Activated CD8-positive, alpha-beta memory T cell treated with anti-CD3 and anti-CD28 coated beads for 1 hour (primary cell): ENCODE data around the gene IL16.
"Not testable (repeated sequence)": the region's sequence is repeated elsewhere in the genome, so short reads cannot be mapped to it uniquely, and the experiment has no call there.

ENCODE experiments used
- DNase-seq, 2 donors: peaks; one replicate each; pipeline ENCODE4 v3.0.0-alpha.2; 2020; ENCODE audit warnings: low read depth in 1 of 2; ENCODE audit errors: extremely low read depth in 1 of 2

Gene IL16

DNA sequence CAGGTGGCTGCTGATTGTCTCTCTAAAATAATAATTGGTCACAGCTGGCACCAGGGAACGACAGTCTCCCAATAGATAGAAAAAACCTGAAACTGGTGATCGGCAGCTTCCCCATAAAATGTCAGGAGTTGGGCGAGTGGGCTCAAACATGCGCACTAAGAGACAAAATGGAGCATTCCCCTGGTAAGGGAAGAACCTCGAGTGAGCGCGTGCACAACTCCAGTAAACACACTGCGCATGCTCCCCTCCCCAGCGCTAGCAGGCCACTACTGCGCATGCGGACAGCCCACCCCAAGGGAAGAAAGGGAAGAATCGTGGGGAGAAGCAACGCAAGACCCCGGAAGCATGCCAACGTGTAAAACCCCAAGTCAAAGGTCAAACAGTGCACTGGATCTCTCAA lies 134.9 kb downstream of the IL16 start:
- no peak for DNase-seq

DNA sequence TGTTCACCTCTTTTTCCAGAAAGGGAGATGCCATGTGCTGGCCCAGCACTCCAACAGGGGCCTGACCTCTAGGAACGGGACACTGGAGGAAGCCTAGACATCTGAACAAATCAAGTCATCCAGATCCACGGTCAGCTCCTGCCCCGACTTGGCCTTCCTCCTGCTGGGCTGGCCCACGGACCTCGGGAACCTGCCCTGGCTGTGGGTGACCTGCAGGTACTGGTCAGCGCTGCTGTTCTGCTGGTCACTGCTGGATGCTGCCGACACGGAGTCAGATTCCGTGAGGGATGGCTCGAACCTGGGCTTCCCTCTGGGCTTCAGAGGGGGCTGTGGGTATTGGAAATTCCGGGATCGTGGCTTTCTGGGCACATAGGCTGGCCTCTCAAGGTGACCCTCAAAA lies 135.6 kb downstream of the IL16 start:
- no peak for DNase-seq

DNA sequence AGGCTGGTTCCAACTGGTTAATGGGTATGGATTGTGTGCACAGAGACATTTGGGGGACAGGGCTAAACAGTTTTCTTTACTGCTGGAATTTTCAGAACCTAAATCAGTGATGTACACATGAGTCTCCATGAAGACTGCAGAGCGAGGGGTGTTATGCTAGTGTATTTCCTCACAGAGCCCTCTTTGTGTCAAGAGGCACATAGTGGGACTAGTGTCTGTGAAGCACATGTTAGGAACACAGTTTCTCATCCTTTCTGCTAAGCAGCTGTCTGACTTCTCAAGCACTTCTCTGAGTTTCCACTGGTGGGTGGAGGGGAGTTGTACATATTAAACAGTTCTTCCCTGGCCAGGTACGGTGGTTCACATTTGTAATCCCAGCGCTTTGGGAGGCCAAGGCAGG lies 136.7 kb downstream of the IL16 start:
- DNase-seq, result no peak

DNA sequence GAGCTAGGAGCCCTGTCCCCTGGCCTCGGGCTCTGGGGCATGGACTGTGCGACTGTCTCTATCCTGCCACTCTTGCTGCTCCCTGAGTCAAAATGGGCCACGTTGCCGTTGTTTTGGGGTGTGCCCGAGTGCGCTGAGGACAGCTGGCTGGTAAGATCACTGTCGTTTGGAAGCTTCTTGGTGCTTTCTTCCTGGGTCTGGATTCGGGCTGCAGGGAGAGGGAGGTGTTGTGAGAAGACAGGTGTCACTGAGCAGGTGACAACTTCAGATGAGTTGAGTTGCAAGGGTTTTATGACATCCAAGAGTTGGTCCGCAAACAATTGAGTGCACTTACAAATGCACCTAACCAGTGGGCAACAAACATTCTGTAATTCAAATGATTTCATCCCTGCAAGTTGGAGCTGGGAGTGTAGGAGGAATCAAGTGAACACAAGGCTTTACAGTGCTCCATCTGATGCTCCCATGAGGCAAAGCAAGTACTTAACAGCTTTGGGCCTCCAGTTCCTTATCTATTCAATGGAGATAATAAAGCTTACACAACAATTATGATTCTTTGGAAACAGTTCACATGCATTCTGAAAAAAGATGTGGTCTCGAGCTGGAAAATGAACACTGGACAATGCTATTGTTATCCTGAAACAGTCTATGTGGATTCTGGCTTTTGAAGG lies 138.2 kb downstream of the IL16 start:
- DNase-seq, result no peak

DNA sequence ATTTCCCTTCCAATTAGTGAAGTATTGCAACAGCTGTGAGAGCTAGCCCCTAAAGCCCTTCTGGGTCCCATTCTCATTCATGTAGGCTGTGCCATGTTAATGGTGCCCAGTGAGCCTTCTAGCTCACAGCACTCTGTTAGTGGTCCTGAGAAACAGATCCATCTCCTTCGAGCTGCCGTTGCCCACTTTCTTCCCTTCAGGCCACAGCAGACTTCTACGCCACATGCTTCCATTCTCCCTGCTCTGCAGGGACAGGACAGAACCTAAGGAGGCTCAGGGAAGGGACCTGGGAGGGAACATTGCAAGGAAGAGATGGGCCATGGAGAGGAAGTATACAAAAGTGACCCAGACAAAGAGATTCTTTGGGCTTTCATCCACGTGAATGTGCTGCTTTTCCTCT lies 139.0 kb downstream of the IL16 start:
- no peak for DNase-seq

DNA sequence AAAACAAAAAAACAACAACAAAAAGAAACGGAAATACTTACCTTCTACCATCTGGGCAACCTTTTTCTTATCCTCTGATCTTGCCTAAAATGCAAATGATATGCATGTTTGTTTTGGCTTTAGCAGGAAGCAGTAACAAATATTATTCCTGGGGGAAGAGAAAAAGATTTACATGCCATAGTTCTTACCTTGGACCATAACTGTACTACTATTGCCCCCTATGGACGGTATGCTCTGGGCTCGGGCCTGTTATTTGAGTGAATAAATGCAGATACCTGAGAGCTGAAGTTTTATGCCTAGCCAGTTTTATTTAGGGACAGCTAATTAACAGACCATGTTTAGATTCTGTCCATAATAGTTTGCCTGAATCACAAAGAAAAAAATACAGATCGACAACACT lies 139.9 kb downstream of the IL16 start:
- DNase-seq, result no peak

DNA sequence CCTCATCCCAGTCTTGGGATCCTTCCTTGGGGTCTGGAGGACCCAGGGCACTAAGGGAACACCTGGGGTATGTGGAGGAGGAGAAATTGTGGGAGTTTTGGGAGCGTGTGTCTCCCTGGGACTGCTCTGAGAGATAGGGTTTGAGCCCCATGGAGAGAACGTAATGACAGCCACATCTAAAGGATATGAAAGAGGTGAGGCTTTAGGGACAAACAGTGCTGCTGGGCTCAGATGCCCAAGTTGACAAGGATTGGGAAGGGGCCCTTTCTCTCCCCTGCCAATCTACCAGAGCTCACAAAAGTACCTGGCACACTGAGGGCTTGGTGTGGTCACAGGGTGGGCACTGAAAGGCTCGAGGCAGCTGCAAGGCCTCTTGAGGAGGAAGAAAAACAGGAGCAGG lies 140.6 kb downstream of the IL16 start:
- no peak for DNase-seq

DNA sequence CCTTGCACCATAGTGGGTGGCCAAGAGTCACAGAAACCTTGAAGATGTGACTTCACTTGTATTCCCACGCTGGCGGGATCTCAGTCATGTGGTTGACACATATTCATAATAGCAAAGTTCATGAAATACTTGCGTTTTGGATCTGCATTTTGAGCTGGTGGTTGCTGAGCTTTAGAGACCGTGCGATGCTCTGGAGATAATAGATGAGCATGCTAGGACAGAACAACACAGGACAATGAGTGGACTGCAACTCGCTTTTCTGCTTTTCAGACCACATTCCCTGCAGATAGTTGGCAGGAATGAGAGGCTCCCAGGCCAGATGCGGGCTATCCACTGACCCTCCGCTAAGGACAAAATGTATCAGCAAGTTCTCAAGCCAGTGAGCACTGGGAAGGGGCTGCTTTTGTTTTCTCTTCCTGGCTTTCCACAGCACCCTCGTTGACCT lies 141.1 kb downstream of the IL16 start:
- DNase-seq, result no peak

DNA sequence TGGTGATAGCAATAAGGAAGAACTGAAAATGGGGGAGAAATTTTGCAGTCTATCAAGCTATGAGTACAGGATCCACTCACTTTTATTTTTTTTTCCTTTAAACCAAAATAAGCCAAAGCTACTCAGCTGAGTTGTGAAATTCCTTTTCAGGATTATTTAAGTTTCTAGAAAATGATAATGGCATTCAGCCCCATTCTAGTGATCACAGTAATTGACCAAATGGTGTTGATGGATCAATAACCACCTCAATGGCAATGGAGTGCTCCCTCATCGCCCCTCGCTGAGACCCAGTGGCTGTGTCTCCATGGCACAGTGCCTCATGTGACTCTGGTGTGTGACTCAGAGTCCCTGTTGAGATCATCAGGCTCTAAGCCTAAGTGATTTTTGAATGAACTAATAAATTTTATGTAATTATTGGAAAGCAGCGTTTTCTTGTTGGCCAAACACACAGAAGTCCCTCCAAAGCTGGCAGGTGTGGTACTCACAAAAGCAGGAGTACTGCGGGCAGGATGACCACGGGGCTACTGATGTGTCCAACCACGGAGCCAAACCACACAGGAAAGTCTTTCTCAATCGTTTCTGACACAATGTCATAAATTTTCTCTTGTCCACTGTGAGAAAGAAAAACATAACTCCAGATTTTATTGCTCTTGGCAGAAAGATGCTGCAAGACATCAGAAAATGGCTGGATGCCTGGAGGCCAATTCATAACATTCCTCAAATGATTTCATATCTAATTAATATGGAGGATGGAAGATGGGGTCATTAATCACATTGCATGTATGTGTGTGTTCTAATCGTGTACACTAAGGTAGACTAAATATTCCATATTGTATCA lies 141.7 kb downstream of the IL16 start:
- no peak for DNase-seq

DNA sequence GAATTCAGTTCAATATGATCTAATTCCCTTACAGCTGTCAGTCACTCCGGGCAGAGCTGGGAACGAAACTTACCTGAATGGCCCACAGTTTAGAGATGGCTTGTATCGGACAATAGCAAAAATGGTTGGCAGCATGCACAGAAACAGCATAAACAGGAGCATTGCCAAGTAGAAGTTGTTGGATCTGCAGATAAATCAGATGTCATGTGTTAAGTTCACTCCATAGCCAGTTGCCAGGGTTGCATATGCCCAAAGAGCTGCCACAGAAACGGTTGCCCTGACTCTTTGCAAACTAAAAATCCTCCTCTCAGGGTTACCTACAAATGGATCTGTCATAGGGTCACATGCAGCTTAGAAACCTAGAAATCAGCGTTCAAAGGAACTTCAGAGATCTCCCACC lies 142.6 kb downstream of the IL16 start:
- DNase-seq, result no peak

DNA sequence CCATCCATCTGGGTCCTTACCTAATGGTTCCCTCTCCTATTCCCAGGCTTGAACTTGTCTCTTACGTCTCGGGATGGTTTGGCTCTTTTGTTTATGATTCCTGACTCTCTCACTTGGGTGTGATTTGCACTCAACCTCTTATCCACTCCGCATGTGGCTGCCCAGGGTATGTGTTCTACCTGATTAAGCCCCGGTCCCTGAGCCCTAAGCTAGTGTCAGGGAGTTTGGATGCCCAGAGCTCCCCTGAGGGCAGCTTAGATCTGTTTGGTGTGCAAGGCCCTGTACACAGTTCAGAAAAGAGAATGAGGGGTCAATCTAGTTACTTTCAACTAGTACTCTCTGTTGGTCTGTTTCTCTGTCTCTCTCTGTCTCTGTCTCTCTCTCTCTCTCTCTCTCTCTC lies 143.2 kb downstream of the IL16 start:
- DNase-seq, result no peak

DNA sequence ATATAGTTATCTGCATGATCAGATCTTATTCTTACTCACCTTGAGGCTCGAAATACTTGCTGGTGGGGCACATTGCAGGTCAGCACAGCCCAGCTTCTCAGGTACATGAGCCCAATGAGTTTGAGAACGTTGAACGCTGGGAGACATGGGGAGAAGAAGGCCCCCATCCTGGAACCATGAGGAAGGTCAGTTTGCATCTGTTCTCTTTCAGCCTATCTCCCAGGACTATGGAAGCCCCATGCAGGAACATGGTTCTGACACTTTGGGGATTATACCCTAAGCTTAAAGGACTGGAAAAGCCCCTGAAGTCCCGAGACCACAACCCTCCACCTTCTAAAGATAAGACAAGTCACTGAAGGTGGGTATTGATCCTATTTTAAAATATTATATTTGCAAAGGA lies 144.7 kb downstream of the IL16 start:
- DNase-seq, result no peak

DNA sequence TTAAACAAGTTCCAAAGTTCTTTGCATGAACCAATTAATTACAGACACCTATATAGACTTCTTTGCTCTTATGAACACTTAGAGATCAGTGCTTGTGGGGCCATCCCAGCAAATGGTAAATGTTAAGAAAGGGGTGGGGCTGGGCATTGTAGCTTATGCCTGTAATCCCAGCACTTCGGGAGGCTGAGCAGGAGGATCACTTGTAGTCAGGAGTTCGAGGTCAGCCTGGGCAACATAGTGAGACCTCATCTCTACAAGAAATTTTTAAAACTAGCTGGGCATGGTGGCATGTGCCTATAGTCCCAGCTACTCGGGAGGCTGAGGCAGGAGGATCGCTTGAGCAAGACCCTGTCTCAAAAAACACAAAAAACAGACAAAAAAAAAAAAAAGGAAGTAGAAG lies 146.7 kb downstream of the IL16 start:
- DNase-seq, result no peak

DNA sequence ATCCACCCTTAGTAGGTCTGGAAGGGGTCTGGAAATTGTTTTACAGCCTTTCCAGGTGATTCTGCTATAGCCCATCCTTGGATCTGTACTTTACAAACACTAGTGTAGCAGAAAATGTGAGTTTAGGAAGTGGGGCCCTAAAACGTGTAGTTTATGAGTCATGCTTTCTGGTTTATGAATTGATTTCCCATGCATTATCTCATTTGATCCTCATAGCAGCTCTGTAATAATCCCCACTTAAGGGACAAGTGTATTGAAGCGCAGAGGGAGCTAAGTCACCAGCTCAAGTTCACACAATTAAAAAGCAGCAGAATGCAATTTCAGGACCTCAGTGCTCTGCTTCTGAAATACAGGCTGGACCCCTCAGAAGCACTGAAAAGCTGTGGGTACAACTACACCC lies 149.9 kb downstream of the IL16 start:
- DNase-seq, result no peak

DNA sequence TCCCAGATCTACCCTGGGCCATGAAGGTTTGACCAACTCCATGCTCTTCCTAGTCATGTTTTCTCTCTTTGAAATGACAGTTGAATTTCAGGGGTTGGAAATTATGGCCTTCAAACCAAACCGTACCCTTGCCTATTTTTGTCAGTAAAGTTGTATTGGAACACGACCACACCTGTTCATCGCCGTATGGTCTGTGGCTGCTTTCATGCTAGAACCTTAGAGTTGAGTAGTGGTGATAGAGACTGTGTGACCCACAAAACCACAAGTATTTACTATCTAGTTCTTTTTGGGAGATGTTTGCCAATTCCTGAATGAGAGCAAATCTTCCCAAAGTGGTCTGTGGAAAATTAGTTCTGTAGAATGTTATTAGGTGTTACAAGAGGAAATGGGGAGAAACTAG lies 151.2 kb downstream of the IL16 start:
- DNase-seq, result no peak

DNA sequence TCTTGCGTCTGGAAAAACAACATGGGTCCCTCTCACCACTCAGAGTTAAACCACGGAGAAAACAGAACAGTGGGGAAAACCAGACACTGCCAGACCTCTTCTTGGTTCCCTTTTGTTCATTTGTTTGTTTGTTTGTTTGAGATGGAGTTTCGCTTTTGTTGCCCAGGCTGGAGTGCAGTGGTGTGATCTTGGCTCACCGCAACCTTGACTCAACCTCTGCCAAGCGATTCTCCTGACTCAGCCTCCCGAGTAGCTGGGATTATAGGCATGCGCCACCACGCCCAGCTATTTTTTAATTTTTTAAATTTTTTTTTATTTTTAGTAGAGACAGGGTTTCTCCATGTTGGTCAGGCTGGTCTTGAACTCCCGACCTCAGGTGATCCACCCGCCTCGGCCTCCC lies 152.0 kb downstream of the IL16 start:
- not testable (repeated sequence) for DNase-seq

DNA sequence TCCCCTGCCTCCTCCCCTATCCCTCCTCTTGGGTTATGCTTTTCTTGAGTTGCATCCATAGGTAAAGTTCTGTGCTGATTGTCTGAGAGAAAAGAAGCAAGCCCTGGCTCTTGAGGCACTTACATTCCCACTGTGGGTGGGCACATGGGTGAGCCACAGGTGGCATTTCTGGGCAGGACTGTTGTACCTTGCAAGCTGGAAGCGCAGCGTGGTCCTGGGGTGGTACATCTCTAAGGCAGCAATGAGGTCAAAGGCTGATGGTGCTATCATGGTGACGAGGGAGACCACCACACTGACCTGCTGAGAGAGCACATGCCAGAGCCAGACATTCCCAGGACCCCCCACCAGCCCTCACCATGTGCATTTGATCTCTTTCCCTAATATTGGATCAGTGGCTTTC lies 152.6 kb downstream of the IL16 start:
- DNase-seq, result no peak

DNA sequence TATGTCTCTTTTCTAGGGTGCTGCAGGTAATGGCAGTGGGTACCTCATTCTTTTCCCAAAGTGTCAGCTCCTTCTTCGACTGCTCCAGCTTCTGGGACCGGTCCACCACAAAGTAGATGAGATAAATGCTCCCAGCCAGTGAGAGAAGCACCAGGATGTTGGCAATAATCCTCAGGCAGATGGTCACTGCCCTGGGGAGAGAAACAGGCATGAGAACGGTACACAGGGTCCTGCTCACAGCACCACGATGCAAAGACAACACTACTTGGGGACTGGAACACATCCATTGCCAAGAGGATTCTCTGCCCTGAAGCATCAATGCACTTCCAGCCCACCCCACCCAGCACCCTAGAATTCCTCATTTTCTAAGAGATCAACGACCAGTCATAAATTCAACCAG lies 155.0 kb downstream of the IL16 start:
- DNase-seq, result no peak

DNA sequence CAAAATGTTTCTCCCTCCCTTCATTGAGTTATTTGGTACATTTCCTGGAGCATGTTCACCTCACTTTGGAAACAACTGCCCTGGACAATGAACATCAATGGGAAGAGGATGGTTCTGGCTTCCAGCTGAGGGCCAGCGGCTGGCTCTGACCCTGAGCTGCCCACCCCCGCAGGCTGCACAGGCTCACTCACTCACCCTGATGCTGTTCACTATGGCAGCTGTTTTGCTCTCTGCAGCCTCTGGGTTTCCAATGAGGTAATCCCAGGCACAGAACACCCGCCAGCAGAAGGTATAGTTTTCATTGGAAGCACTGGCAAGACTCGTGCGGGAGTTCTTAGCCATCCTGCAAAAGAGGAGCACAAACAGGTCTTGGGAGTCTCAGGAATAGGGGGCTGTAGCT lies 159.6 kb downstream of the IL16 start:
- no peak for DNase-seq

DNA sequence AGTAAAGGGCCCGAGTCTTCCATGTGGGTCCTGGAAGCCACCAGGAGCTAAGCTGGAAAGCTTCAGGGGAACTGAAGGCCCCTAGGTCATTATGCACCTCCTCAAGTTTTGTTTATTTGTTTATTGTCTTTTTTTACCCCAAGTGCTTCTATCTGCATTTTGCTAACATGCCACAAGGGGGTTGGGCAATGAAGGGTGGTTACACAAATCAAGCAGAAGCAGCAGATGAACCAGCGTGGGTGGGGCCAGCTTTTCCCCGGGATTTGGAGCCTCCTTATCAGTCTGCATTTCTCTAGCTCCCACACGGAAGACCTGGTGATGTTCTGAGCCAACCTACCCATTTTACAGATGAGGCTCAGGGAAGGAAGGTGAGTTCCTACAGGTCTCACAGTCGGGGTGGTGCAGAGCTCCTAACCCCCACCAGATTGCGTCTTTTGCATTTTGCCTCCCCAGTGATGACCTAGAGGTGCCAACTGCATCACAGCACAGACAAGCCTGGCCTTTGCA lies 160.6 kb downstream of the IL16 start:
- DNase-seq, result no peak

DNA sequence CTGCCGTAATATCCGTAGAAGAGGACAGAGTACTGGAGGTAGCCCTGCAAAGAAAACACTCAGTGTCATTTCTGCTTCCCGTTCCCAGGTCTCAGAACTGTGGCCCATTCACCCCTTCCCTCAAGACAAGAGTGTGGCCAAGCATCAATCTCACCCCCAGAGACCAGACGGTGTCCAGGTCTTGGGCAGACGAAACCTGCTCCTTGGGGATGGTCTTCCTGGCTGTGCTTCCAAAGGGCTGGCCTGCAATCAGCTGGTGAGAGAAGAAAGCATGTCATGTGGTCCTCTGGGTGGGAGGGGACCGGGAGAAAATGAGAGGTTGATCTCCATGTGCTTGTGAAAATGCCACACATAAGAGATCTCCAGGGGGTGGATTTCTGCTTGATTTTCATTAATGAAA lies 161.6 kb downstream of the IL16 start:
- no peak for DNase-seq

DNA sequence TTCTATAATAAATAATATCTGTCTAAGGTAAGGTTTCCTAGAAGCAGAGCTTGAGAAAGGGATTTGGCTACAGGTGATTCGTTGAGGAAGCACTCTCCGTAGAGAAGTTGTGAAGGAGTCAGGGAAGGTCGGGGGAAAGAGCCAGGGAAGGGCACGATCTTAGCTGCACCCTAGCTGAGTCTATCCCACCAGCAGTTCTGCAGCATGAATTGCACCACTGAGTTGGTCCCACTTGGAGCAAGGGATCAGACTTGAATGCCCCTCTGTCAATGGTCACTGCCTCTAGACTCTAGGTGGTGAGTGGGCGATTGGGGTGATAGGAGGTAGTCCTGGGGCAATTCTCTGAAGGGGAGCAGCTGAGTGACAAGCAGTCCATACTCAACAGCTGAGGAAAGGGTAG lies 163.8 kb downstream of the IL16 start:
- no peak for DNase-seq
